PC-3 (cell line): ENCODE measurements around the gene DNAJC10. TPM values are rescaled to one million over a fixed set of nuclear protein-coding genes. Genes with fewer than 3 reads are reported as not detected.

ENCODE experiments used
- ATAC-seq: fragments of 200-7000 bp; cut with Tn5 transposase; 2 replicates; pipeline ENCODE4 v1.9.1; 2020; ENCODE audit warnings: mild to moderate bottlenecking, moderate library complexity
- BruUV-seq: library from RNA; stranded (reverse); fragments of 400-500 nt; replicated peaks from 2 replicates; lab custom pipeline; 2021; lab: Mats Ljungman, UMichigan
- CTCF ChIA-PET: fragments of 300-600 bp; sonication (Branson Sonifier 250); formaldehyde crosslinking; loops from one replicate; lab custom pipeline; 2022; ENCODE audit warnings: antibody characterized with exemption; lab: Charles Lee
- POLR2A ChIA-PET: fragments of 300-600 bp; sonication (Branson Sonifier 250); formaldehyde crosslinking; loops from one replicate; lab custom pipeline; 2022; ENCODE audit warnings: antibody characterized with exemption; ENCODE audit not compliant: unreplicated experiment; lab: Charles Lee
- DNase-seq: peaks from one replicate; pipeline ENCODE4 v3.0.0-alpha.2; 2015
- H2AFZ ChIP-seq: fragments of 300-600 bp; sonication (generic); 2 replicates; pipeline ENCODE4 v1.6.0; 2016; ENCODE audit warnings: antibody characterized with exemption, low read length
- H3F3A ChIP-seq: fragments of 300-600 bp; sonication (generic); one replicate; pipeline ENCODE4 v1.6.0; 2017; ENCODE audit warnings: antibody characterized with exemption, low read length, control low read depth, mild to moderate bottlenecking; ENCODE audit not compliant: unreplicated experiment
- H3K27ac ChIP-seq: fragments of 300-600 bp; sonication (generic); 2 replicates; pipeline ENCODE4 v1.5.1; 2016; ENCODE audit warnings: mild to moderate bottlenecking, low read length
- H3K27me3 ChIP-seq: fragments of 300-600 bp; sonication (generic); 2 replicates; pipeline ENCODE4 v1.6.1; 2016; ENCODE audit warnings: low read length, mixed read lengths
- H3K36me3 ChIP-seq: fragments of 300-600 bp; sonication (generic); 2 replicates; pipeline ENCODE4 v1.6.1; 2016; ENCODE audit warnings: low read depth, mixed run types, low read length, mixed read lengths
- H3K4me1 ChIP-seq: fragments of 300-600 bp; sonication (generic); 2 replicates; pipeline ENCODE4 v1.5.1; 2016; ENCODE audit warnings: low read length; ENCODE audit not compliant: insufficient read depth
- H3K4me2 ChIP-seq: fragments of 300-600 bp; sonication (generic); 2 replicates; pipeline ENCODE4 v1.6.0; 2016; ENCODE audit warnings: low read length
- H3K4me3 ChIP-seq: fragments of 300-600 bp; sonication (generic); 2 replicates; pipeline ENCODE4 v1.5.1; 2016; ENCODE audit warnings: mild to moderate bottlenecking, low read length, mixed read lengths
- H3K79me2 ChIP-seq: fragments of 300-600 bp; sonication (generic); 2 replicates; pipeline ENCODE4 v1.6.1; 2017; ENCODE audit warnings: low read length, mixed read lengths
- H3K9ac ChIP-seq: fragments of 300-600 bp; sonication (generic); 2 replicates; pipeline ENCODE4 v1.6.0; 2016; ENCODE audit warnings: mild to moderate bottlenecking, low read length
- H3K9me2 ChIP-seq: fragments of 300-600 bp; sonication (generic); replicated peaks from 2 replicates; pipeline ENCODE4 v1.6.1; 2016; ENCODE audit warnings: mixed run types, low read length, mixed read lengths
- H3K9me3 ChIP-seq: fragments of 300-600 bp; sonication (generic); 2 replicates; pipeline ENCODE4 v1.6.1; 2016; ENCODE audit warnings: low read length, mixed read lengths
- H4K20me1 ChIP-seq: fragments of 300-600 bp; sonication (generic); 2 replicates; pipeline ENCODE4 v1.6.1; 2016; ENCODE audit warnings: low read length, mixed read lengths
- EZH2 ChIP-seq: fragments of 300-600 bp; sonication (generic); IDR thresholded peaks from one replicate; pipeline ENCODE4 v1.6.1; 2017; ENCODE audit warnings: antibody characterized with exemption, mild to moderate bottlenecking, low read length; ENCODE audit not compliant: unreplicated experiment
- EZH2phosphoT487 ChIP-seq: fragments of 300-600 bp; sonication (generic); IDR thresholded peaks from 2 replicates; pipeline ENCODE4 v1.6.1; 2018; ENCODE audit warnings: mild to moderate bottlenecking, antibody characterized with exemption, low read length, borderline replicate concordance
- intact Hi-C: fragments of 100-400 bp; cut with micrococcal nuclease; formaldehyde crosslinking; loops from 2 replicates; pipeline ENCODE4 v1.9.0; 2023
- total RNA-seq: library from RNA; depleted of rRNA; stranded (reverse); fragments of >200 nt; gene quantifications from 2 replicates; pipeline ENCODE4 v1.2.3, GENCODE V29; 2014
- TF ChIP-seq, protein P1 (sequence below): fragments of 300-600 bp; sonication (generic); conservative IDR thresholded peaks from 2 replicates; pipeline ENCODE4 v1.5.1; 2017; ENCODE audit warnings: antibody characterized with exemption, low read depth, mild to moderate bottlenecking, low read length

Gene DNAJC10
- total RNA-seq, 1 experiment from 2014 or later, result 62.9 TPM

- Histone ChIP-seq H3K9me2 (no peaks in the 10 kb centered on the region), H3K4me1 (no peaks in the 10 kb centered on the region), H3K9ac (no peak overlapping the region), H3K36me3 (no peaks in the 10 kb centered on the region), H4K20me1 (no peaks in the 10 kb centered on the region), H3K27ac (no peak overlapping the region), H3K9me3 (no peaks in the 10 kb centered on the region), H3K27me3 (no peaks in the 10 kb centered on the region), H3K4me3 (no peak overlapping the region), H3K4me2 (no peak overlapping the region), H3K79me2 (no peaks in the 10 kb centered on the region), H2AFZ (no peak overlapping the region), H3F3A (no peaks in the 10 kb centered on the region)
- no TSS peak for BruUV-seq
- ChIA-PET POLR2A (no interaction called here), CTCF (no interaction called here)
- no peak for TF ChIP-seq EZH2
- DNase-seq (no peak), ATAC-seq (no peak)
- intact Hi-C loops, result no loop called here
Observed at GRCh38 chr2:182694189-182694588, 21.9 kb upstream of the DNAJC10 start.

DNA sequence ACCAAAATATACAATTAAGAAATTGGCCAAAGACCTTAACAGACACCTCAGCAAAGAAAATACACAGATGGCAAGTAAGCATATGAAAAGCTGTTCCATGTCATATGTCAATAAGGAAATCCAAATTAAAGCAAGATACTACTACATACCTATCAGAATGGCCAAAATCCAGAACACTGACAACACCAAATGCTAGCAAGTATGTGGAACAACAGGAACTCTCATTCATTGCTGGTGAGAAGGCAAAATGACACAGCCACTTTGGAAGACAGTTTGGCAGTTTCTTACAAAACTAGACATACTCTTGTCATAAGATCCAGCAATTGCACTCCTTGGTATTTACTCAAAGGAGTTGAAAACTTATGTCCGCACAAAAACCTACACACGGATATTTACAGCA lies 20.3 kb upstream of the DNAJC10 start:
- H3K27me3 ChIP-seq, result no peaks in the 10 kb centered on the region
- no peaks in the 10 kb centered on the region for H3K79me2 ChIP-seq
- H3K4me2 ChIP-seq, result no peak overlapping the region
- H2AFZ ChIP-seq, result no peak overlapping the region
- no peak overlapping the region for H3K4me3 ChIP-seq
- no peak for TF ChIP-seq EZH2
- TF ChIP-seq, protein P1, sequence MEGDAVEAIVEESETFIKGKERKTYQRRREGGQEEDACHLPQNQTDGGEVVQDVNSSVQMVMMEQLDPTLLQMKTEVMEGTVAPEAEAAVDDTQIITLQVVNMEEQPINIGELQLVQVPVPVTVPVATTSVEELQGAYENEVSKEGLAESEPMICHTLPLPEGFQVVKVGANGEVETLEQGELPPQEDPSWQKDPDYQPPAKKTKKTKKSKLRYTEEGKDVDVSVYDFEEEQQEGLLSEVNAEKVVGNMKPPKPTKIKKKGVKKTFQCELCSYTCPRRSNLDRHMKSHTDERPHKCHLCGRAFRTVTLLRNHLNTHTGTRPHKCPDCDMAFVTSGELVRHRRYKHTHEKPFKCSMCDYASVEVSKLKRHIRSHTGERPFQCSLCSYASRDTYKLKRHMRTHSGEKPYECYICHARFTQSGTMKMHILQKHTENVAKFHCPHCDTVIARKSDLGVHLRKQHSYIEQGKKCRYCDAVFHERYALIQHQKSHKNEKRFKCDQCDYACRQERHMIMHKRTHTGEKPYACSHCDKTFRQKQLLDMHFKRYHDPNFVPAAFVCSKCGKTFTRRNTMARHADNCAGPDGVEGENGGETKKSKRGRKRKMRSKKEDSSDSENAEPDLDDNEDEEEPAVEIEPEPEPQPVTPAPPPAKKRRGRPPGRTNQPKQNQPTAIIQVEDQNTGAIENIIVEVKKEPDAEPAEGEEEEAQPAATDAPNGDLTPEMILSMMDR, result no peak
- no peak for TF ChIP-seq EZH2phosphoT487
- no peaks in the 10 kb centered on the region for H3K36me3 ChIP-seq
- H3K9ac ChIP-seq, result no peak overlapping the region
- BruUV-seq, result no TSS peak
- no peaks in the 10 kb centered on the region for H3K9me3 ChIP-seq
- no peak overlapping the region for H3K27ac ChIP-seq
- H3F3A ChIP-seq, result no peaks in the 10 kb centered on the region
- intact Hi-C loops, result no loop called here
- no peaks in the 10 kb centered on the region for H4K20me1 ChIP-seq
- POLR2A ChIA-PET, result no interaction called here
- no peaks in the 10 kb centered on the region for H3K9me2 ChIP-seq
- no peaks in the 10 kb centered on the region for H3K4me1 ChIP-seq
- DNase-seq, result no peak
- CTCF ChIA-PET, result no interaction called here
- no peak for ATAC-seq

DNA sequence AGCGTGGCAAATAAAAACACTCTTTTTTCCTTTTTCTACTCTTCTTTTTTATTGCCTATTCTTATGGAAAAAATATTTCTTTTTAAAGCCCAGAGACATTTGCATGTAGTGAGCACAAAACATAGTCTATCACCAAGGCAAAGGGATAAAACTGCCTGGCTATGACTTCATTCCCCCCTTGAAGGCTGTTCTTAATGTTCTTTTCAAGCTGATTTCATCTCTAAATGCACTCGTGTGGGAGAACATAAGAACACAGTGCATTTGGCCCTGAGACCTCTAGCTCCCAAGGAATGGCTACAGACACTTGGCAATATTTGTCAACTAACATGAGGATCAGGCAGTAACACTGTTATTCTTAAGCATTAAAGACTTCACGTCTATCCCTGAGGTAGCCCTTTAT lies 17.4 kb upstream of the DNAJC10 start:
- ChIA-PET CTCF (no interaction called here), POLR2A (no interaction called here)
- Histone ChIP-seq H3K4me3 (no peak overlapping the region), H3K36me3 (no peaks in the 10 kb centered on the region), H3K4me2 (no peak overlapping the region), H3K27me3 (no peaks in the 10 kb centered on the region), H3K9ac (no peak overlapping the region), H3F3A (no peaks in the 10 kb centered on the region), H2AFZ (no peak overlapping the region), H3K4me1 (no peaks in the 10 kb centered on the region), H4K20me1 (no peaks in the 10 kb centered on the region), H3K9me2 (no peaks in the 10 kb centered on the region), H3K79me2 (no peaks in the 10 kb centered on the region), H3K9me3 (no peaks in the 10 kb centered on the region), H3K27ac (no peak overlapping the region)
- intact Hi-C loops, result no loop called here
- no peak for DNase-seq
- no TSS peak for BruUV-seq
- TF ChIP-seq, protein P1, result no peak
- TF ChIP-seq EZH2phosphoT487 (no peak), EZH2 (no peak)
- ATAC-seq, result no peak
